HG03039 (cell line): ENCODE measurements around the gene SNRPA1.
A peak's percentile ranks its signal among the peaks of the same experiment; 100 is the strongest.

Experiments used
- ATAC-seq: cut with Tn5 transposase; IDR thresholded peaks from one replicate; pipeline ENCODE4 v1.9.1; 2021; ENCODE audit warnings: mild to moderate bottlenecking, moderate library complexity; ENCODE audit not compliant: unreplicated experiment

The SNRPA1 gene

GRCh38 chr15:101320501-101321052 lies 25.5 kb upstream of the SNRPA1 start:
- peak; percentile 51 for ATAC-seq

DNA sequence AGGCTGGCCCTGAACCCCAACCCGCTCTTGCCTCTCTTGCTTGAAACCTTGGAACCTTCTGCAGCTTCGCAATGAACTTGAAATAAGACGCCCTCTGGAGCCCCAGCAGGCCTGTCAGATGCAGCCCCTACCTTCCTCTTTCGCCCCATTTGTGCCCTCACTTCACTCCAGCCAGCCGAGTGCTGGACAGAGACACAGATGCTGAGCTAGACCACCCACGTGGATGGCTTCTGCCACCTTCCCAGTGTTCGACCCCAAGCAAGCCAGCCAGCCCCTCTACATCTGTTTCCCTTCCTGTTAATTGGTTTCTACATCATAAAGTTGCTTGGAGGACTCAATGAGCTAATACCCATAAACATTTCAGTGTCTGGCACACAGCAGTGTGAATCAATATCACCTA lies 23.8 kb upstream of the SNRPA1 start:
- ATAC-seq, result no peak

DNA sequence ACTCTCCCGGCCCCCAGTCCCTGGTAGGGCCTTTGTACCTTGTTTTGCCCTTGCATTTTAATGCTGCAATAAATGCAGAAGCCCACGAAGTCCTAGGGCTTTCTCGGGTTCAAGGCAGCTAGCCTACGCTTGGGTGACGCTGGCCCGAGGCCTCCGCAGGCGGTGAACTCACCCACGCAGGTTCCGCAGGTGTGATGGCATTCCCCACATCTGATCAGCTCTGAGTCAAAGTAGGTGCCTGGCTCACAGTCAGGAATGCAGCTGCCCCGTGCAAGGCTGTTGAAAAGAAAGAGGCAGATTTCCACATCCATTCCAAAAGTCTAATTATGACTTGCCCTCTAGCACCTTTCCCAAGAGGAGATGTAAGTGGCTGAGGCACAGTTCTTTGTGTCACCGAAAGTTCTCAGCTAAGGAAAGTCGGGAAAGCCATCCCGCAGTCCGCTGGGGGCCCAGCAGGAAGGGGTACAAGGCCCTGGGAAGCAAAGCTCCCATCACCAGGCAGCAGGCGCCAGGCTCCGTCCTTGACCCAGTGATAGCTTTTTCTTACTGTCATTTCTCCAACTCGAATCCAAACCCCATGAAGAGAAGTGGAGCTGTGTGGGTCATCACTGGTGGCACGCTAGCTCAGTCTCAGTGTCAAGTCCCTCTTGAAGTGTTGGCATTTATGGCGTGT lies 23.2 kb upstream of the SNRPA1 start:
- no peak for ATAC-seq

- ATAC-seq, result no peak
Observed at GRCh38 chr15:101317336-101317872, 22.4 kb upstream of the SNRPA1 start.

- ATAC-seq, result no peak
Observed at GRCh38 chr15:101316529-101316928, 21.5 kb upstream of the SNRPA1 start.

DNA sequence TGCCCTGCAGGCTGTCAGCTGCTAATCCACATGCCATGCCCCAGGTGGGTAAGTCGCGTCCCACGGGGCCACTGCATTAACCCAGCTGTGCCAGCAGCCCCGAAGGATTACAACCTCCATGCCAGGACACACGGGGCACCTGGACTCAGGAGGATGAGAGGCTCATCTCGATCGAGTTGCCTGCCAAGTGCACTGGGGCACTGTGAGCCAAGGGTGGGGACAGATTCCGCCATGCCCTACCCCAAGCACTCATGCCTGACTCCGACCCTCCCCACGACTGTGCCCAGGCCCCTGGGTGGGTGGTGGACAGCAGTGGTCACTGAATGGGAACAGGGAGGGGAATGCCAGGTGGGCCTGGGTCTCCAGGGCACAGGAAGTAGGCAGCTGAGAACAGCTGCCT lies 20.7 kb upstream of the SNRPA1 start:
- no peak for ATAC-seq

DNA sequence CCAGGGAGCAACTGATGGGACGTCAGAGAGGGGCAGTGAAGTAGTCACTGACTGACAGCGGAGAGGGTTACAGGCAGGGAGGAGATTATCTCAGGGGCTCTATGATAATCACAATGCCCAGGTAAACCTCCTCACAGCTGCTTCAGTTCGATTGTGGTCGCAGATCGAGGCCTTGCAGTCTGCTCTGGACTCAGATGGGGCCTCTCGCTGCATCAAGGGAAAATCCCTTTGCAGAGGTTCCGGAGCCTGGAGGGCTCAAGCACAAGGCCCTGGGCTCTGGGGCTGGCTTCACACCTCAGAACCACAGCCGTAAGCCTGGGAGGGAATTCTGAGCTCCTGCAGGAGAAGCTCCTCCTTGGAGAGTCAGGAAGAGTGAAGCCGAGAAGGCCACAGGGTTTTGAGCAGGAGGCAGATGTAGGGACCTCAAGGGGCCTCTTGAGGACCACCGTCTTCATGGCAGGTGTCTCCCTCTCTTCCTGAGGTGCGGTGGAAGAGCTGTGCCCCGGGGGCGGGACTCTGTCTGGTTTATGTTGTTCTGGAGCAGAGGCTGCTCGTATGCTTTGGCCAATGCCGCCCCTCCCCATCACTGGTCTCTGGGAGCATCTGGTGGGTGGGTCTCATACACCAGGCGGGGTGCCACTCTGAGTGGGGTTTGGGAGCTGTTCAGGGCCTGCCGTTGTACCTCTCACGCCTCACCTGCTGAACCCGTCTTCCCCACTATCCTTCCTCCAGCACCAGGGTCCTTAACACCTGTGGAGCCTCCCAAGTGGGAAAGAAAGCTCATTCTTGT lies 19.5 kb upstream of the SNRPA1 start:
- no peak for ATAC-seq

DNA sequence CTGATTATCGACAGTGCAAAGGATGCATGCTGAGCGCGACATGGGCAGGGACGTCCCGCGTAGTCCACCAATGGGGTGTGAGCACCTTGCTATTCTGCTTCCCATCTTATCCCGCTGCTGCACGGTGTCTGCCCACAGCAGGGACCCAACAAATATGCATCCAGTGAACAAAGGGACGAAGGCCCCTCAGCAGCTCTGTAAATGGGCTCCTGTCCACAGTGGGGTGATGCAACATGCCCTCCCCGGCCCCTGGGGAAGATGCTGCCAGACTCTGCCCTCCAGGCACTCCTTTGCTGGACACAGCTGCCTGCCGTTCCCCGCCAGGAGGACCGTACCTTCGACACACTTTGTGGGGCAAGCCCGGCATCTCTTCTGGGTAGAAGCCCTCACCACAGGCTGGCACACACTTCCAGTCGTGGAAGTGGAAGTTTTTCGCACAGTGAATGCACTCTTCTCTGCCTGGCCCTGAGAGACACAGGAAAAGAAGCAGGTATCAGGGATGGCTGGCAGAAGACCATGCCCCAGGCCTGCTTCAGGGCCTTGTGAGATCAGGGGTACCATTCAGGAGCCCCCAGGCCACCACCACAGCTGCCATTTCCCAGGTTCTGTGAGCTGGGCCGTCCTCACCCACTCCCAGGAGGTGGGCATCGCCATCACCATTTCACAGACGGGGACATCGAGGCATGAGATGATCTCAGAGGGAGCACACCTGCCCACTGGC lies 18.2 kb upstream of the SNRPA1 start:
- no peak for ATAC-seq

DNA sequence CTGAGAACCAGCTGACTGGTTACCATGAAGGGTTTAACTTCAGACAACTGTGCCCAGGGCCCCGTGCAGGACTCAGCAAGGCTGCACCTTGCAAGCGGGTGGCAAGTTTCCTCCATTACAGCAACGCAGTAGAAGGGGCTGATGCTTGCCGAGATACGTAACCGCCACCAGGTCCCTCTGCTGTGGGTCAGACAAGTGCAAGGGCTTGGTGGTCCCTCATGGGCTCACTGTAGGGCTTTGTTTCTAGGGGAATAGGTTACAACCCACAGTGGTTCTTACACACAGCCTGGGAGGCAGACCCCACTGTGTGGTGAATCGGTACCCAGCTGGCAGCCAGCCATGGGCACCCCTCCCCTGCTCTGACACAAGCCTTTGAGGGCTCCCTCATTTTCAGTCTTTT lies 15.5 kb upstream of the SNRPA1 start:
- no peak for ATAC-seq

DNA sequence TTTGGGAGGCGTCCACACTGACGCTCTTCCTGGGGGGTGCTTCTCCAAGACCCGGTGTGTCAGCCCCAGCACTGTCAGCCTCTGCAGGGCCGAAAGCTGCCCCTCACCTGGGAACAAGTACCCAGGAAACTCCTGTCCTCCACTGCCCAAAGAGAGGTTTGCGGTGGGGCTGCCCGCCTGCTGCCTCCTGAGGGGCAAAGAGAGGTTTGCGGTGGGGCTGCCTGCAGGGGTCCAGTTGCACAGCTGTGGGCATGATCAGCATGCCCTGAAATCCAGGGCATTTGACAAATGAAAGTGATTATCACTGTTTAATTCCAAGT lies 15.1 kb upstream of the SNRPA1 start:
- ATAC-seq, result no peak

- no peak for ATAC-seq
Observed at GRCh38 chr15:101309436-101310160, 14.6 kb upstream of the SNRPA1 start.

GRCh38 chr15:101308604-101309435 lies 13.8 kb upstream of the SNRPA1 start:
- ATAC-seq, result no peak

DNA sequence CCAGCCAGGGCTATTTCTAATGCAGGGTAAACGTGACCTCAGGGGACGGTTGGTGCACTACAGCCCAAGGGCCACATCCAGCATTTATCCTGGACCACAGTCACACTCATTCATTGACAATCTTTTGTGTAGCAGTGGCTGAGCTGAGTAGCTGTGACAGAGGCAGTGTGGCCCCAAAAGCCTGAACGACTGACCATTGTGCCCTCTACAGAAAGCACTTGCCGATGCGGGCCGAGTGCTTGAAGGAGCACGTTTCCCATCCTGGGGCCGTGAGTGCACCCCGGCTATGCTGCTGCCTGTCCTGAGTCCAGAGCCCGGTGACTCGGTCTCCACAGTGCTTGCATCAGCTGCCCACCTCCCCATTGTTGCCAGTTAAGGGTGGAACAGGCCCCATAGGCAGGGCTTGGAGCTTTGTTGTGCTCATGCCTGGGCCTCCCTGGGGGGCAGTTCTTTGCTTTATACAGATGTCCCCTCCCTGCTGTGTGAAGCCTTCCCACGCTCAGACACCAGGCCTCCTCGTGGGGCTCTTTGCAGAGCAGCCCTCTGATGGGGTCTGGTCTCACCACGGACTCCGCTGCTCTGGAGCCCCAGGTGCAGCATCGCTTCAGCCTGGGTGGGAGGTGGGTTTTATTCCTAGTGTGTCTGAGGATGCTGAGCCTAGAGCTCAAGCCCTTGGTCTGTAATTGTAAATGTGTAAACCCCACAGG lies 13.0 kb upstream of the SNRPA1 start:
- ATAC-seq, result no peak

GRCh38 chr15:101307048-101307896 lies 12.2 kb upstream of the SNRPA1 start:
- no peak for ATAC-seq

- ATAC-seq, result no peak
Observed at GRCh38 chr15:101306341-101307047, 11.4 kb upstream of the SNRPA1 start.

- ATAC-seq, result no peak
Observed at GRCh38 chr15:101305820-101306255, 10.8 kb upstream of the SNRPA1 start.

GRCh38 chr15:101303408-101303807 lies 8.4 kb upstream of the SNRPA1 start:
- ATAC-seq, result no peak
